Caco-2 (cell line): Measurements from ENCODE around the gene TVP23A. TPM values are rescaled to one million over a fixed set of nuclear protein-coding genes. Genes with fewer than 3 reads are reported as not detected.

ENCODE experiments used
- BruUV-seq: library from RNA; stranded (reverse); fragments of 400-500 nt; replicated peaks from 2 replicates; lab custom pipeline; 2021; lab: Mats Ljungman, UMichigan
- CTCF ChIA-PET: fragments of 300-600 bp; sonication (Branson Sonifier 250); formaldehyde crosslinking; loops from one replicate; lab custom pipeline; 2022; ENCODE audit warnings: antibody characterized with exemption; lab: Charles Lee
- POLR2A ChIA-PET: fragments of 300-600 bp; sonication (Branson Sonifier 250); formaldehyde crosslinking; loops from one replicate; lab custom pipeline; 2022; ENCODE audit warnings: antibody characterized with exemption; lab: Charles Lee
- DNase-seq, 2 experiments: peaks; one replicate each; pipeline versions ENCODE4 v3.0.0 to v3.0.0-alpha.2; 2020 to 2022
- H3K27me3 ChIP-seq: replicated peaks from 2 replicates; pipeline ENCODE4 v1.6.0; 2011; ENCODE audit warnings: low read length; ENCODE audit not compliant: control insufficient read depth, insufficient read depth
- H3K36me3 ChIP-seq: 2 replicates; pipeline ENCODE4 v1.5.1; 2011; ENCODE audit warnings: low read length; ENCODE audit not compliant: control insufficient read depth, insufficient read depth
- H3K4me1 ChIP-seq: fragments of 250-450 bp; sonication (Bioruptor Pico); 2 replicates; pipeline ENCODE4 v1.5.1; 2020; ENCODE audit warnings: mild to moderate bottlenecking
- H3K4me3 ChIP-seq: 2 replicates; pipeline ENCODE4 v1.5.1; 2011; ENCODE audit warnings: low read depth, mild to moderate bottlenecking, control low read depth, low read length
- H3K9me3 ChIP-seq: fragments of 250-450 bp; sonication (Bioruptor Pico); 2 replicates; pipeline ENCODE4 v1.5.1; 2020; ENCODE audit warnings: mild to moderate bottlenecking, moderate library complexity
- H3K27ac Mint-ChIP-seq: one replicate; pipeline ENCODE4 v1.8.0; 2022; ENCODE audit warnings: mixed read lengths; ENCODE audit not compliant: unreplicated experiment
- H3K27me3 Mint-ChIP-seq: one replicate; pipeline ENCODE4 v1.8.0; 2022; ENCODE audit warnings: mixed read lengths; ENCODE audit not compliant: insufficient read depth, unreplicated experiment
- H3K36me3 Mint-ChIP-seq: one replicate; pipeline ENCODE4 v1.8.0; 2022; ENCODE audit warnings: mild to moderate bottlenecking, mixed read lengths; ENCODE audit not compliant: insufficient read depth, unreplicated experiment
- H3K4me1 Mint-ChIP-seq: one replicate; pipeline ENCODE4 v1.8.0; 2022; ENCODE audit warnings: low read depth, mixed read lengths; ENCODE audit not compliant: unreplicated experiment
- H3K4me3 Mint-ChIP-seq: one replicate; pipeline ENCODE4 v1.8.0; 2022; ENCODE audit warnings: mild to moderate bottlenecking, moderate library complexity, mixed read lengths; ENCODE audit not compliant: unreplicated experiment
- H3K9me3 Mint-ChIP-seq: one replicate; pipeline ENCODE4 v1.8.0; 2022; ENCODE audit warnings: mixed read lengths; ENCODE audit not compliant: unreplicated experiment
- CTCF ChIP-seq, 2 experiments: fragments of 200-600 bp in 1 of 2; IDR thresholded peaks; 1 replicate in 1 of 2; 2 replicates in 1 of 2; pipeline versions ENCODE4 v1.5.1 to v1.8.0; 2011 to 2022; ENCODE audit warnings: antibody characterized with exemption in 1 of 2, control low read depth in 1 of 2, inconsistent platforms in 1 of 2, low read depth in 1 of 2, low read length in 1 of 2, mild to moderate bottlenecking in 1 of 2, moderate library complexity in 1 of 2; ENCODE audit not compliant: insufficient read depth in 1 of 2, severe bottlenecking in 1 of 2, unreplicated experiment in 1 of 2
- intact Hi-C: fragments of 100-400 bp; cut with micrococcal nuclease; formaldehyde crosslinking; loops from one replicate; pipeline ENCODE4 v1.10.0; 2022; ENCODE audit not compliant: unreplicated experiment
- total RNA-seq: library from RNA; stranded (reverse); gene quantifications from 2 replicates; pipeline ENCODE4 v1.2.3, GENCODE V29; 2022

TVP23A gene
- total RNA-seq, 1 experiment from 2014 or later = not detected

DNA sequence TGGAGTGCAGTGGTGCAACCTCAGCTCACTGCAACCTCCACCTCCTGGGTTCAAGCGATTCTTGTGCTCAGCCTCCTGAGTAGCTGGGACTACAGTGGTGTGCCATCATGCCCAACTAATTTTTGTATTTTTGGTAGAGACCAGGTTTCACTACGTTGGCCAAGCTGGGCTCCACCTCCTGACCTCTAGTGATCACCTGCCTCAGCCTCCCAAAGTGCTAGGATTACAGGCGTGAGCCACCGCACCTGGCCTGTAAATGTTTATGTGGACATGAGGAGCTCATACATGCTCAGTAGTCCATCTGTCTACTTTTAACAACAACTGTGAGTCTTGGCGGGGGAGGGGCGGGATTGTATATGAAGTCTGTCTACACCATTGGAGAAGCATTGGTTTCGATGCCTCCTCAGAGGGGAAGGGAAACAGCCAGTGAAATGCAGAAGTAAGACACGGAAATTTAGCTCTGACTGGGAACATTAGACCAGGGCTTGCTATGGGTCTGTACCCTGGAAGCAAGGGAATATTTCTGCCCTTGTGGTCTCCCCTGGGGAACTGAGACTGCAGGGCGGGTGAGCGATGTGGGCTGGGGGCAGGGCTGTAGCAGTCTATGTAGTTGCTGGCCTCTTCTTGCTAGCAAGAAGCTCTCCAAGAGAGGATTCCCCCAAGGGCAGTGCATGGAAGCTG lies 65.6 kb downstream of the TVP23A start:
- CTCF ChIA-PET = no interaction called here
- no TSS peak for BruUV-seq
- Histone ChIP-seq H3K4me1 (no peaks in the 10 kb centered on the region), H3K36me3 (no peaks in the 10 kb centered on the region), H3K27me3 (no peaks in the 10 kb centered on the region), H3K9me3 (no peaks in the 10 kb centered on the region), H3K4me3 (no peak overlapping the region)
- no peak overlapping the region for H3K27ac Mint-ChIP-seq
- peaks cover 5% of the 10 kb centered on the region for H3K36me3 Mint-ChIP-seq
- no peaks in the 10 kb centered on the region for H3K4me1 Mint-ChIP-seq
- TF ChIP-seq CTCF (IDR thresholded peaks at IDR 0.05; ENCODE audit: insufficient read depth in 1 of 2, low read depth in 1 of 2, low read length in 1 of 2, severe bottlenecking in 1 of 2, unreplicated experiment in 1 of 2) = no peak
- no peak for DNase-seq
- no peaks in the 10 kb centered on the region for H3K9me3 Mint-ChIP-seq
- intact Hi-C loops = no loop called here
- no peaks in the 10 kb centered on the region for H3K27me3 Mint-ChIP-seq
- POLR2A ChIA-PET = interaction anchor here (0.9 kb wide), 1 partner anchor 9 kb away, joined by 3 read pairs; no protein-coding TSS in a partner anchor
- H3K4me3 Mint-ChIP-seq = no peak overlapping the region

GRCh38 chr16:10751291-10751697 lies 67.3 kb downstream of the TVP23A start:
- intact Hi-C loops = no loop called here
- no peaks in the 10 kb centered on the region for H3K4me1 Mint-ChIP-seq

GRCh38 chr16:10750793-10751192 lies 67.8 kb downstream of the TVP23A start:
- no peaks in the 10 kb centered on the region for H3K27me3 Mint-ChIP-seq
- no peaks in the 10 kb centered on the region for H3K9me3 Mint-ChIP-seq
- H3K27me3 ChIP-seq = no peaks in the 10 kb centered on the region
- no peaks in the 10 kb centered on the region; the same call in 1 of the 2 replicates for H3K36me3 ChIP-seq
- H3K27ac Mint-ChIP-seq = no peak overlapping the region
- H3K9me3 ChIP-seq = no peaks in the 10 kb centered on the region
- H3K4me1 ChIP-seq = no peaks in the 10 kb centered on the region
- no peak for DNase-seq
- intact Hi-C loops = no loop called here
- CTCF ChIA-PET = no interaction called here
- POLR2A ChIA-PET = no interaction called here
- H3K36me3 Mint-ChIP-seq = no peaks in the 10 kb centered on the region
- no peaks in the 10 kb centered on the region for H3K4me1 Mint-ChIP-seq
- no peak overlapping the region for H3K4me3 ChIP-seq
- TF ChIP-seq CTCF (IDR thresholded peaks at IDR 0.05; ENCODE audit: insufficient read depth in 1 of 2, low read depth in 1 of 2, low read length in 1 of 2, severe bottlenecking in 1 of 2, unreplicated experiment in 1 of 2) = no peak
- no TSS peak for BruUV-seq
- H3K4me3 Mint-ChIP-seq = no peak overlapping the region

More at GRCh38 chr16:10751291-10751697, 67.3 kb downstream of the TVP23A start:
- no peaks in the 10 kb centered on the region for H3K9me3 Mint-ChIP-seq
- no peaks in the 10 kb centered on the region for H3K27me3 Mint-ChIP-seq
- no peaks in the 10 kb centered on the region for H3K9me3 ChIP-seq
- H3K36me3 ChIP-seq = no peaks in the 10 kb centered on the region; the same call in 1 of the 2 replicates
- DNase-seq = no peak
- no peak overlapping the region for H3K4me3 ChIP-seq
- no peaks in the 10 kb centered on the region for H3K4me1 ChIP-seq
- H3K27me3 ChIP-seq = no peaks in the 10 kb centered on the region
- TF ChIP-seq CTCF (IDR thresholded peaks at IDR 0.05; ENCODE audit: insufficient read depth in 1 of 2, low read depth in 1 of 2, low read length in 1 of 2, severe bottlenecking in 1 of 2, unreplicated experiment in 1 of 2) = no peak
- H3K36me3 Mint-ChIP-seq = no peaks in the 10 kb centered on the region
- no TSS peak for BruUV-seq
- ChIA-PET POLR2A (no interaction called here), CTCF (no interaction called here)
- H3K4me3 Mint-ChIP-seq = no peak overlapping the region
- H3K27ac Mint-ChIP-seq = no peak overlapping the region
